ENCODE results near the gene FXYD7.

- TF ChIP-seq CTCF (IDR thresholded peaks at IDR 0.05; ENCODE audit: poor library complexity, severe bottlenecking) (no peak), POLR2AphosphoS5 (IDR thresholded peaks at IDR 0.05) (no peak), EZH2 (IDR thresholded peaks at IDR 0.05; ENCODE audit: borderline replicate concordance, insufficient read depth, low read length, poor library complexity, severe bottlenecking) (no peak), TAF1 (IDR thresholded peaks at IDR 0.05; ENCODE audit: low read depth) (no peak)
- TF ChIP-seq, protein P1, sequence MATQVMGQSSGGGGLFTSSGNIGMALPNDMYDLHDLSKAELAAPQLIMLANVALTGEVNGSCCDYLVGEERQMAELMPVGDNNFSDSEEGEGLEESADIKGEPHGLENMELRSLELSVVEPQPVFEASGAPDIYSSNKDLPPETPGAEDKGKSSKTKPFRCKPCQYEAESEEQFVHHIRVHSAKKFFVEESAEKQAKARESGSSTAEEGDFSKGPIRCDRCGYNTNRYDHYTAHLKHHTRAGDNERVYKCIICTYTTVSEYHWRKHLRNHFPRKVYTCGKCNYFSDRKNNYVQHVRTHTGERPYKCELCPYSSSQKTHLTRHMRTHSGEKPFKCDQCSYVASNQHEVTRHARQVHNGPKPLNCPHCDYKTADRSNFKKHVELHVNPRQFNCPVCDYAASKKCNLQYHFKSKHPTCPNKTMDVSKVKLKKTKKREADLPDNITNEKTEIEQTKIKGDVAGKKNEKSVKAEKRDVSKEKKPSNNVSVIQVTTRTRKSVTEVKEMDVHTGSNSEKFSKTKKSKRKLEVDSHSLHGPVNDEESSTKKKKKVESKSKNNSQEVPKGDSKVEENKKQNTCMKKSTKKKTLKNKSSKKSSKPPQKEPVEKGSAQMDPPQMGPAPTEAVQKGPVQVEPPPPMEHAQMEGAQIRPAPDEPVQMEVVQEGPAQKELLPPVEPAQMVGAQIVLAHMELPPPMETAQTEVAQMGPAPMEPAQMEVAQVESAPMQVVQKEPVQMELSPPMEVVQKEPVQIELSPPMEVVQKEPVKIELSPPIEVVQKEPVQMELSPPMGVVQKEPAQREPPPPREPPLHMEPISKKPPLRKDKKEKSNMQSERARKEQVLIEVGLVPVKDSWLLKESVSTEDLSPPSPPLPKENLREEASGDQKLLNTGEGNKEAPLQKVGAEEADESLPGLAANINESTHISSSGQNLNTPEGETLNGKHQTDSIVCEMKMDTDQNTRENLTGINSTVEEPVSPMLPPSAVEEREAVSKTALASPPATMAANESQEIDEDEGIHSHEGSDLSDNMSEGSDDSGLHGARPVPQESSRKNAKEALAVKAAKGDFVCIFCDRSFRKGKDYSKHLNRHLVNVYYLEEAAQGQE (IDR thresholded peaks at IDR 0.05; ENCODE audit: borderline replicate concordance), result no peak
These were observed 1.0 kb upstream of the FXYD7 start for GRCh38 chr19:35141837-35142605.

Measured in neural cell (in vitro differentiated cells).